Caco-2 (cell line): ENCODE data around the gene INTS6. TPM values are rescaled to one million over a fixed set of nuclear protein-coding genes. Genes with fewer than 3 reads are reported as not detected.

ENCODE experiments used
- BruUV-seq: library from RNA; stranded (reverse); fragments of 400-500 nt; replicated peaks from 2 replicates; lab custom pipeline; 2021; lab: Mats Ljungman, UMichigan
- CTCF ChIA-PET: fragments of 300-600 bp; sonication (Branson Sonifier 250); formaldehyde crosslinking; loops from one replicate; lab custom pipeline; 2022; ENCODE audit warnings: antibody characterized with exemption; lab: Charles Lee
- POLR2A ChIA-PET: fragments of 300-600 bp; sonication (Branson Sonifier 250); formaldehyde crosslinking; loops from one replicate; lab custom pipeline; 2022; ENCODE audit warnings: antibody characterized with exemption; lab: Charles Lee
- DNase-seq, 2 experiments: peaks; one replicate each; pipeline versions ENCODE4 v3.0.0 to v3.0.0-alpha.2; 2020 to 2022
- H3K27me3 ChIP-seq: replicated peaks from 2 replicates; pipeline ENCODE4 v1.6.0; 2011; ENCODE audit warnings: low read length; ENCODE audit not compliant: control insufficient read depth, insufficient read depth
- H3K36me3 ChIP-seq: 2 replicates; pipeline ENCODE4 v1.5.1; 2011; ENCODE audit warnings: low read length; ENCODE audit not compliant: control insufficient read depth, insufficient read depth
- H3K4me1 ChIP-seq: fragments of 250-450 bp; sonication (Bioruptor Pico); 2 replicates; pipeline ENCODE4 v1.5.1; 2020; ENCODE audit warnings: mild to moderate bottlenecking
- H3K4me3 ChIP-seq: 2 replicates; pipeline ENCODE4 v1.5.1; 2011; ENCODE audit warnings: low read depth, mild to moderate bottlenecking, control low read depth, low read length
- H3K9me3 ChIP-seq: fragments of 250-450 bp; sonication (Bioruptor Pico); 2 replicates; pipeline ENCODE4 v1.5.1; 2020; ENCODE audit warnings: mild to moderate bottlenecking, moderate library complexity
- H3K27ac Mint-ChIP-seq: one replicate; pipeline ENCODE4 v1.8.0; 2022; ENCODE audit warnings: mixed read lengths; ENCODE audit not compliant: unreplicated experiment
- H3K27me3 Mint-ChIP-seq: one replicate; pipeline ENCODE4 v1.8.0; 2022; ENCODE audit warnings: mixed read lengths; ENCODE audit not compliant: insufficient read depth, unreplicated experiment
- H3K36me3 Mint-ChIP-seq: one replicate; pipeline ENCODE4 v1.8.0; 2022; ENCODE audit warnings: mild to moderate bottlenecking, mixed read lengths; ENCODE audit not compliant: insufficient read depth, unreplicated experiment
- H3K4me1 Mint-ChIP-seq: one replicate; pipeline ENCODE4 v1.8.0; 2022; ENCODE audit warnings: low read depth, mixed read lengths; ENCODE audit not compliant: unreplicated experiment
- H3K4me3 Mint-ChIP-seq: one replicate; pipeline ENCODE4 v1.8.0; 2022; ENCODE audit warnings: mild to moderate bottlenecking, moderate library complexity, mixed read lengths; ENCODE audit not compliant: unreplicated experiment
- H3K9me3 Mint-ChIP-seq: one replicate; pipeline ENCODE4 v1.8.0; 2022; ENCODE audit warnings: mixed read lengths; ENCODE audit not compliant: unreplicated experiment
- intact Hi-C: fragments of 100-400 bp; cut with micrococcal nuclease; formaldehyde crosslinking; loops from one replicate; pipeline ENCODE4 v1.10.0; 2022; ENCODE audit not compliant: unreplicated experiment
- total RNA-seq: library from RNA; stranded (reverse); gene quantifications from 2 replicates; pipeline ENCODE4 v1.2.3, GENCODE V29; 2022
- TF ChIP-seq, protein P1 (sequence below), 2 experiments: fragments of 200-600 bp in 1 of 2; IDR thresholded peaks; 1 replicate in 1 of 2; 2 replicates in 1 of 2; pipeline versions ENCODE4 v1.5.1 to v1.8.0; 2011 to 2022; ENCODE audit warnings: antibody characterized with exemption in 1 of 2, control low read depth in 1 of 2, inconsistent platforms in 1 of 2, low read depth in 1 of 2, low read length in 1 of 2, mild to moderate bottlenecking in 1 of 2, moderate library complexity in 1 of 2; ENCODE audit not compliant: insufficient read depth in 1 of 2, severe bottlenecking in 1 of 2, unreplicated experiment in 1 of 2

Gene INTS6
- total RNA-seq, 1 experiment from 2014 or later: 42.6 TPM

DNA sequence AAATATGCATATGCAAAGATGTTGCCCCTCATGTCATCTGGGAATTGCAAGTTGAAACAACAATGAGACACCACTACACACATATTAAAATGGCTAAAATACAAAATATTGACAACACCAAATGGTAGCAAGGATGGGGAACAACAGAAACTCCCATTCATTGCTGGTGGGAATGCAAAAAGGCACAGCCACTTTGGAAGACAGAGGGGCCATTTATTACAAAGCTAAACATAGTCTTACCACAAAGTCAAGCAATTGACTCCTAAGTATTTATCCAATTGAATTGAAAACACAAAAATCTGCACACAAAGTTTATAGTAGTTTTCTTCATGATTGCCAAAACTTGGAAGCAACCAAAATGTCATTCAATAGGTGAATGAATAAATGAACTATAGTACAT is 119.4 kb downstream of the INTS6 start:
- no peak overlapping the region for H3K4me3 ChIP-seq
- TF ChIP-seq, protein P1, sequence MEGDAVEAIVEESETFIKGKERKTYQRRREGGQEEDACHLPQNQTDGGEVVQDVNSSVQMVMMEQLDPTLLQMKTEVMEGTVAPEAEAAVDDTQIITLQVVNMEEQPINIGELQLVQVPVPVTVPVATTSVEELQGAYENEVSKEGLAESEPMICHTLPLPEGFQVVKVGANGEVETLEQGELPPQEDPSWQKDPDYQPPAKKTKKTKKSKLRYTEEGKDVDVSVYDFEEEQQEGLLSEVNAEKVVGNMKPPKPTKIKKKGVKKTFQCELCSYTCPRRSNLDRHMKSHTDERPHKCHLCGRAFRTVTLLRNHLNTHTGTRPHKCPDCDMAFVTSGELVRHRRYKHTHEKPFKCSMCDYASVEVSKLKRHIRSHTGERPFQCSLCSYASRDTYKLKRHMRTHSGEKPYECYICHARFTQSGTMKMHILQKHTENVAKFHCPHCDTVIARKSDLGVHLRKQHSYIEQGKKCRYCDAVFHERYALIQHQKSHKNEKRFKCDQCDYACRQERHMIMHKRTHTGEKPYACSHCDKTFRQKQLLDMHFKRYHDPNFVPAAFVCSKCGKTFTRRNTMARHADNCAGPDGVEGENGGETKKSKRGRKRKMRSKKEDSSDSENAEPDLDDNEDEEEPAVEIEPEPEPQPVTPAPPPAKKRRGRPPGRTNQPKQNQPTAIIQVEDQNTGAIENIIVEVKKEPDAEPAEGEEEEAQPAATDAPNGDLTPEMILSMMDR (IDR thresholded peaks at IDR 0.05; ENCODE audit: insufficient read depth in 1 of 2, low read depth in 1 of 2, low read length in 1 of 2, severe bottlenecking in 1 of 2, unreplicated experiment in 1 of 2): no peak
- H3K27me3 ChIP-seq: no peaks in the 10 kb centered on the region
- no peaks in the 10 kb centered on the region for H3K36me3 ChIP-seq
- no peaks in the 10 kb centered on the region for H3K9me3 ChIP-seq
- Mint-ChIP-seq H3K27me3 (no peaks in the 10 kb centered on the region), H3K4me3 (no peak overlapping the region), H3K9me3 (no peaks in the 10 kb centered on the region), H3K4me1 (no peaks in the 10 kb centered on the region), H3K36me3 (no peaks in the 10 kb centered on the region), H3K27ac (no peak overlapping the region)
- ChIA-PET POLR2A (interaction anchor here (0.6 kb wide), 1 partner anchor 8 kb away, joined by 4 read pairs; no protein-coding TSS in a partner anchor), CTCF (no interaction called here)
- intact Hi-C loops: no loop called here
- no TSS peak for BruUV-seq
- no peak for DNase-seq
- H3K4me1 ChIP-seq: no peaks in the 10 kb centered on the region

DNA sequence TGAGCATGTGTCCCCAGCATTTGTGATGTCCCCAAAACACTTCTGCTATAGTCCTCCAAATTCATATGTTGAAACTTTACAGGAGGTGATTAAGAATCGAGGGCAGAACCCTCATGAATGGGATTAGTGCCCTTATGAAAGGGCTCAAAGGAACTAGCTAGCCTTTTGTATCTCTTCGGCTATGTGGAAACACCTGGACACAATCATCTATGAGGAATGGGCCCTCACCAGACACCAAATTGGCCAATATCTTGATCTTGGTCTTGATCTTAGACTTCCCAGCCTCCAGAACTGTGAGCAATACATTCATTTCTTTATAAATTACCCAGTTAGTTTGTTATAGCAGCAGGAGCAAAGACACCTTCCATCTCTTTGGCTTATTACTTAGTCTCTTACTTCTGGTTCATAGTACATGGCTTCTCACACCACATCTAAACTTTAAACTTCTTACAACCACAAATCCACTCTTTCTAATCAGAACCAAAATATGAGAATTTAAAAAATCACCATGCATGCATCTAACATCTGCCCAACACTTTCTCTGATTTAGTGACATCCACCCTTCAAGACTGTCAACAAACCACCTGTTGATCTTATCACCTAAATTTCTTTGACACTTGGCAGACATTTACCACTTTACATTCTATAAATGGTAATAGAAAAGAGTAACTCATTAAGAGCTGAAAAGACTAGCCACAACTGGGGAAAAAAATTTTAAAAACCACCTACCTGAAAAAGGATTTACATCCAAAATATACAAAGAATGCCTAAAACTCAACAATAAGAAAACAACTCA is 120.1 kb downstream of the INTS6 start:
- Mint-ChIP-seq H3K4me1 (no peaks in the 10 kb centered on the region), H3K27me3 (no peaks in the 10 kb centered on the region), H3K27ac (no peak overlapping the region), H3K36me3 (no peaks in the 10 kb centered on the region), H3K9me3 (no peaks in the 10 kb centered on the region), H3K4me3 (no peak overlapping the region)
- no peak overlapping the region for H3K4me3 ChIP-seq
- POLR2A ChIA-PET: no interaction called here
- no peaks in the 10 kb centered on the region for H3K27me3 ChIP-seq
- H3K36me3 ChIP-seq: no peaks in the 10 kb centered on the region
- DNase-seq: no peak
- BruUV-seq: no TSS peak
- no peaks in the 10 kb centered on the region for H3K4me1 ChIP-seq
- CTCF ChIA-PET: no interaction called here
- no peaks in the 10 kb centered on the region for H3K9me3 ChIP-seq
- TF ChIP-seq, protein P1 (IDR thresholded peaks at IDR 0.05; ENCODE audit: insufficient read depth in 1 of 2, low read depth in 1 of 2, low read length in 1 of 2, severe bottlenecking in 1 of 2, unreplicated experiment in 1 of 2): no peak
- intact Hi-C loops: no loop called here

DNA sequence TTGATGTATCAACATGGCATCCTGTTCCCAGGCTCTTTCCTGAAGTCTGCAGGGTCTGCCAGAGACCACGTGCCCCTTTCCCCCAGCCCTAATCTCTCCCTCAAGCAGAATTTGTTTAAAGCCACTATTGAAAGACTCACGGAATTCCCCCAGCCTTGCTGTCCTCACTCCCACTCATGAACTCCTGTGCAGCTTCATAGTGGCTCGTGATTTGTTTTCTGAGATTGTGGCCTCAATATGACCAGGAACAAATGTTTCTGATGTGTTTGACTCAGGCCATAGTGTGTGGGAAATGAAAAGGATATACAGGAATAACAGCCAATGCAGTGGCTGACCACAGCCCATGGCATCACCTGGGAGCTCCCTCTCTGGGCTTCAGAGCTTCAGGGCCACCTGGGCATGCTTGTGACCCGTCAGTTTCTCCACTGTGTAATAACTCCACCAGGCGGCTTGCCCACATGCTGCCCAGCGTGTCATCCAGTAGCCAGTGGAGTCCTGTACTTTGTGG is 121.4 kb downstream of the INTS6 start:
- ChIA-PET CTCF (interaction anchor here (0.6 kb wide), 1 partner anchor 129 kb away, joined by 6 read pairs; no protein-coding TSS in a partner anchor), POLR2A (no interaction called here)
- no peak for DNase-seq
- intact Hi-C loops: no loop called here
- TF ChIP-seq, protein P1 (IDR thresholded peaks at IDR 0.05; ENCODE audit: insufficient read depth in 1 of 2, low read depth in 1 of 2, low read length in 1 of 2, severe bottlenecking in 1 of 2, unreplicated experiment in 1 of 2): no peak
- no peaks in the 10 kb centered on the region for H3K9me3 ChIP-seq
- Mint-ChIP-seq H3K4me3 (no peak overlapping the region), H3K4me1 (no peaks in the 10 kb centered on the region), H3K36me3 (no peaks in the 10 kb centered on the region), H3K27ac (no peak overlapping the region), H3K27me3 (no peaks in the 10 kb centered on the region), H3K9me3 (no peaks in the 10 kb centered on the region)
- no peak overlapping the region for H3K4me3 ChIP-seq
- no peaks in the 10 kb centered on the region for H3K27me3 ChIP-seq
- no TSS peak for BruUV-seq
- no peaks in the 10 kb centered on the region for H3K4me1 ChIP-seq
- no peaks in the 10 kb centered on the region for H3K36me3 ChIP-seq
